Hypothalamus (tissue), 51 donors: ENCODE results near the gene SRRD.
"Not testable (repeated sequence)": the region's sequence is repeated elsewhere in the genome, so short reads cannot be mapped to it uniquely, and the experiment has no call there.

Experiments used
- DNase-seq, 51 donors: peaks; one replicate each; lab custom pipeline; 2025; lab: John Stamatoyannopoulos, UW

The SRRD gene

GRCh38 chr22:26516503-26516902, 32.8 kb downstream of the SRRD start:
- no peak for DNase-seq

- DNase-seq, result no peak
Observed at GRCh38 chr22:26517429-26517828, 33.8 kb downstream of the SRRD start.

- DNase-seq, result no peak
Observed at GRCh38 chr22:26522012-26522411, 38.3 kb downstream of the SRRD start.

- no peak for DNase-seq
Observed at GRCh38 chr22:26522592-26522991, 38.9 kb downstream of the SRRD start.

GRCh38 chr22:26524870-26525269, 41.2 kb downstream of the SRRD start:
- DNase-seq, result no peak

- DNase-seq, result no peak
Observed at GRCh38 chr22:26525946-26526564, 42.4 kb downstream of the SRRD start.

GRCh38 chr22:26527167-26527566, 43.5 kb downstream of the SRRD start:
- DNase-seq, result no peak

GRCh38 chr22:26527574-26528465, 44.1 kb downstream of the SRRD start:
- DNase-seq, result no peak

GRCh38 chr22:26528518-26528917, 44.8 kb downstream of the SRRD start:
- DNase-seq, result not testable (repeated sequence)

GRCh38 chr22:26529345-26529744, 45.7 kb downstream of the SRRD start:
- no peak for DNase-seq

GRCh38 chr22:26534171-26534855, 50.6 kb downstream of the SRRD start:
- DNase-seq, result no peak

GRCh38 chr22:26534874-26535602, 51.4 kb downstream of the SRRD start:
- no peak for DNase-seq

GRCh38 chr22:26535603-26535908, 51.9 kb downstream of the SRRD start:
- no peak for DNase-seq

- DNase-seq, result no peak
Observed at GRCh38 chr22:26536056-26536761, 52.5 kb downstream of the SRRD start.

- no peak for DNase-seq
Observed at GRCh38 chr22:26536762-26537134, 53.1 kb downstream of the SRRD start.

- no peak for DNase-seq
Observed at GRCh38 chr22:26540119-26540518, 56.4 kb downstream of the SRRD start.

- no peak for DNase-seq
Observed at GRCh38 chr22:26541167-26541819, 57.6 kb downstream of the SRRD start.

- DNase-seq, result no peak
Observed at GRCh38 chr22:26542831-26543230, 59.2 kb downstream of the SRRD start.
